GM10248 (cell line): ENCODE measurements around the gene TBRG1.

Experiments
- CTCF ChIA-PET: fragments of 300-600 bp; sonication (Branson Sonifier 250); formaldehyde crosslinking; extraction: SDS; loops from one replicate; lab custom pipeline; 2021; ENCODE audit warnings: antibody characterized with exemption; lab: Yijun Ruan, JAX
- POLR2A ChIA-PET: fragments of 350-650 bp; sonication (Branson Sonifier 250); formaldehyde crosslinking; extraction: SDS; loops from one replicate; lab custom pipeline; 2020; ENCODE audit warnings: antibody characterized with exemption; lab: Yijun Ruan, JAX
- DNase-seq: peaks from one replicate; pipeline ENCODE4 v3.0.0; 2012; ENCODE audit errors: extremely low spot score
- TF ChIP-seq, protein P1 (sequence below): IDR thresholded peaks from 2 replicates; pipeline ENCODE4 v1.5.1; 2012; ENCODE audit warnings: mild to moderate bottlenecking, low read depth; ENCODE audit errors: extremely low read depth, missing control alignments, control extremely low read depth

The TBRG1 gene

DNA sequence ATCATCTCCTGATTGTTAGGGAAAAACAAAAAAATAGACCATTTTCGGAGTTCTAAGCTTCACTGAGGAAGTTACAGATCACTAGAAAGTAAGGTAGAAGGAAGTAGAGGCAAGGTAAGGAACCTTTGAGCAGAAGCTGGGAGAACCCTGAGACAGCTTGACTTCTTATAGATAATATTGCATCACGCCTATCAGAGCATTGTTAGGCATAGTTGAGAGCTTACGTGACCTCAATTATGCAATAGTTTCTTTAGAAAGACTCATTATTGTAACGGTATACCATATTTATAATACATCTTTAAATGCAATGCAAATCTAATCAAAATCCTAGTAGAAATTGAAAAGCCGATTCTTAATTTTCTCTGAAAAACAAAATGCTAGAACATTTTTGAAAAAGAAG lies 4.9 kb downstream of the TBRG1 start:
- POLR2A ChIA-PET, result interaction anchor here (0.6 kb wide), 1 partner anchor 111 kb away, joined by 3 read pairs; no protein-coding TSS in a partner anchor
- CTCF ChIA-PET, result no interaction called here
- no peak for DNase-seq
- TF ChIP-seq, protein P1, sequence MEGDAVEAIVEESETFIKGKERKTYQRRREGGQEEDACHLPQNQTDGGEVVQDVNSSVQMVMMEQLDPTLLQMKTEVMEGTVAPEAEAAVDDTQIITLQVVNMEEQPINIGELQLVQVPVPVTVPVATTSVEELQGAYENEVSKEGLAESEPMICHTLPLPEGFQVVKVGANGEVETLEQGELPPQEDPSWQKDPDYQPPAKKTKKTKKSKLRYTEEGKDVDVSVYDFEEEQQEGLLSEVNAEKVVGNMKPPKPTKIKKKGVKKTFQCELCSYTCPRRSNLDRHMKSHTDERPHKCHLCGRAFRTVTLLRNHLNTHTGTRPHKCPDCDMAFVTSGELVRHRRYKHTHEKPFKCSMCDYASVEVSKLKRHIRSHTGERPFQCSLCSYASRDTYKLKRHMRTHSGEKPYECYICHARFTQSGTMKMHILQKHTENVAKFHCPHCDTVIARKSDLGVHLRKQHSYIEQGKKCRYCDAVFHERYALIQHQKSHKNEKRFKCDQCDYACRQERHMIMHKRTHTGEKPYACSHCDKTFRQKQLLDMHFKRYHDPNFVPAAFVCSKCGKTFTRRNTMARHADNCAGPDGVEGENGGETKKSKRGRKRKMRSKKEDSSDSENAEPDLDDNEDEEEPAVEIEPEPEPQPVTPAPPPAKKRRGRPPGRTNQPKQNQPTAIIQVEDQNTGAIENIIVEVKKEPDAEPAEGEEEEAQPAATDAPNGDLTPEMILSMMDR, result no peak

DNA sequence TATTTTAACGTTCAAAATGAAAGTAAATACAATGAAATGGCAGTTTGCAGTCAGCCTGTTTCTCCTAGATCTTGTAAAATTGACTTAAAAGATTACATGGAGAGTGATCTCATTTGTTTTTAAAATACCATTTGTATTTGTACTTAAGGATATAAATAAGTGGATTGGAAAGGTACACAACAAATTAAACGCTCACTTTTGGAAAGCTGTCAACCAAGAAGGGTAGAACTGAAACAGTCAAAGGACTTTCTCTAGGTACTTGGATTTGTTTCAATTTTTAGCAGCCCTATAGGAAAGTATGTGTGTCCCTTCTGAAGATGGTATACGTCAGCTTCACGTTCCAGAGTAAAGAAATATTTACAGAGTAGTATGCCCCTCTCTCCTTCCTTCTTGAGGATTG lies 7.3 kb downstream of the TBRG1 start:
- no peak for DNase-seq
- POLR2A ChIA-PET, result no interaction called here
- TF ChIP-seq, protein P1, result no peak
- CTCF ChIA-PET, result interaction anchor here (1.1 to 6.8 kb wide), 6 partner anchors 9 to 164 kb away, joined by 3 to 52 read pairs (median 4); no protein-coding TSS in a partner anchor

DNA sequence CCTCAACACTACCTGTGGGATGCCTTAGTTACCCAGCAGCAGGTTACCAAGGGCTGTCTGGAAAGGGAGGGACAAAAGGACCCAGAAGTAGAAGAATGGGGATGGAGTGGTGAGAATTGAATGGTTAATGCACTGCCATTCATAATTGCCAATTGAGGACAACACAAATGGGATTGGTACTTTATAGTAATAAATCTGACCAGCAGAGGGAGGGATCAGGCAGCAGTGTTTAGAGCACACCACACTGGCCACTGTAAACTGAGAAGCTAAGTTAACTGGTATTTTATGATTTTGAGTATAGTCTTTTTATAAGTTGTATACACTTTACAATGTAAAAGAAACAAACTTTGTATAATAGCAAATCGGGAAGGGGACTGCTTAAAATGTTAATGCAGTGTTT lies 10.7 kb downstream of the TBRG1 start:
- CTCF ChIA-PET, result interaction anchor here (1.2 to 6.8 kb wide), 3 partner anchors 9 to 800 kb away, joined by 3 to 52 read pairs (median 5); no protein-coding TSS in a partner anchor
- TF ChIP-seq, protein P1, result peak; percentile 12
- DNase-seq, result no peak
- POLR2A ChIA-PET, result no interaction called here

DNA sequence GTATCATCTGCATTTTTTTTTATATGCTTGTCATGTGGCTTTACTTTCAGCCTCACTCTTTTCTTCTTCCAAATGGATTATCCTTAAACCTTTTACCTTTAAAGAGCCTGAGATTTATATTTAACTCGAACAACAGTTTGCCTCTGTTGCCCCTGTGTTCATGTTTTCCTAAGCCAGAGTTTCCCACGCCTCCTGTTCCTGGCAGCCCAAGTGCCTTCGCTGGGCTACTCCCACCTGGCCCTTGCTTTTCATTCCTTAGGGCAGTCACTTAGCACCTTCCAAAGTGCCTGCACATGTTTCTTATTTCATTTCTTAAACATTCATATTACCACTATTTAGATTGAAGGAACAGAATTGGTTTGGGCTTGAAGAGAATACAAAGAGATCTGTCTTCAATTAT lies 13.3 kb downstream of the TBRG1 start:
- no peak for DNase-seq
- POLR2A ChIA-PET, result no interaction called here
- CTCF ChIA-PET, result interaction anchor here (6.8 kb wide), 1 partner anchor 8 kb away, joined by 52 read pairs; no protein-coding TSS in a partner anchor
- TF ChIP-seq, protein P1, result no peak

DNA sequence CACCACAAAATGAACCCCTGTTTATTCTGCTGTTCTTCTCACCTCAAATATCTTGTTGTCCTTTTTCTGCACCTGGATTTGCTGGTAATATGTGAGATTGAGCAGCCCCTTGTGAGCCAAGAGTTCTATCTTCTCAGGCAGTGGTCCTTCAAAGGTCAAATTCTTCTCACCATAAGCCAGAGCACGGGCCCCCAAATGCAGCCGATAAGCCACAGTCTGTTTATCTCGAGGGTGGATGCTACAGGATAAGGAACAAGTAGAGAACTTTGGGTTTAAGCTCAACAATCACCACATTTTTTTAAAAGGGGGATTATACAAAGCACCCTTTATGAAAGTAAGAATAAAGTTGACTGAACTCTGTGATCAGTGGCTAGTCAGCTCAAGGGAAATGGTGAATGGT lies 15.8 kb downstream of the TBRG1 start:
- TF ChIP-seq, protein P1, result no peak
- DNase-seq, result no peak
- ChIA-PET POLR2A (no interaction called here), CTCF (interaction anchor here (0.9 to 1.6 kb wide), 4 partner anchors 8 to 238 kb away, joined by 3 to 4 read pairs (median 4); no protein-coding TSS in a partner anchor)

DNA sequence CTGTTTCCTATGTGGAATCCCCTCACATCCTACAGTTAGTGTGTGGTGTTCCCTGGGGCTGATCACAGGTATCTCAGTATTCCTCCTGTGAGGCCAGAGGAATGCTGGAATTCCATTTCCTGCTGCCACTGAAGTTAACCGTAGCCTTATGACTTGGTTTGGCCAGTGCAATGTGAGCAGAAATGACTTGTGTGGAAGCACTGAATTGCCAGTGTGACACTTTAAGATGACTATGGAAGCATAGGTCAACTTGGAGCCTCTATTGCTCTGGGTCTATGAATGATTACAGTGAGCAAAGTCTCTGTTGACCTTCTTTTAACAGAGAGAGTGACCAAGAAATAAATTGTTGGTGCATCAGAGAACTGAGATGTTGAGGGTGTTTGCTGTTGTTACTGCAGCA lies 16.5 kb downstream of the TBRG1 start:
- DNase-seq, result no peak
- TF ChIP-seq, protein P1, result no peak
- POLR2A ChIA-PET, result no interaction called here
- CTCF ChIA-PET, result interaction anchor here (0.9 to 3.7 kb wide), 9 partner anchors 9 to 227 kb away, joined by 3 to 13 read pairs (median 6); no protein-coding TSS in a partner anchor

DNA sequence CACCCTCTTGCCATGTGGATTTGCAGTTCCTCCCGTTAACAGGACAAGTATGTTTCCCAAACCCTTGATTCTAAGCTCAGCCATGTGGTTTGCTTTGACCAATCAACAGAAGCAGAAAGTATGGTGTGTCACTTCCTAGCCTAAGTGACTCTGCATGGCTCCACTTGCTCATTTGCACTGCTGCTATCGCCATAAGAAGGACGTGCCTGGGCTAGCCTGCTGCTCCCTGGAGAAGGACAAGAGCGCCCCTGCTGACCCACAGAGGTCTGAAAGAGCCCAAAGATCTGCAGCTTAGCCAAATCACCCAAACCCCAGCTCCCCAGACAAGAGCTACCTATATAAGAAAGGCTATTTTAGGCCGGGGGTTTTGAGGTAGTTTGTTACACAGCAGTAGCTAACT lies 18.0 kb downstream of the TBRG1 start:
- DNase-seq, result no peak
- ChIA-PET POLR2A (no interaction called here), CTCF (interaction anchor here (0.7 to 3.7 kb wide), 10 partner anchors 10 to 226 kb away, joined by 3 to 13 read pairs (median 8); partner anchors contain the start of gene TBRG1)
- TF ChIP-seq, protein P1, result no peak
